SK-N-SH treated with all-trans-retinoic acid at 6 μM for 48 hours (cell line): ENCODE measurements around the gene LYRM7.
"Not testable (repeated sequence)": the region's sequence is repeated elsewhere in the genome, so short reads cannot be mapped to it uniquely, and the experiment has no call there.

Experiments
- ATAC-seq: fragments of 200-7000 bp; cut with Tn5 transposase; 3 replicates; pipeline ENCODE4 v1.9.1; 2020; ENCODE audit warnings: mild to moderate bottlenecking, moderate library complexity
- ARNTL ChIP-seq: fragments of 450-650 bp; formaldehyde crosslinking; IDR thresholded peaks from 2 replicates; pipeline ENCODE4 v1.5.0; 2020; ENCODE audit warnings: low read depth, mild to moderate bottlenecking, moderate library complexity, borderline replicate concordance
- BACH2 ChIP-seq: fragments of 250-450 bp; sonication (Bioruptor Pico); IDR thresholded peaks from 2 replicates; pipeline ENCODE4 v1.9.0; 2021; ENCODE audit warnings: mild to moderate bottlenecking, borderline replicate concordance
- CSDC2 ChIP-seq: fragments of 250-450 bp; sonication (Bioruptor Pico); IDR thresholded peaks from 2 replicates; pipeline ENCODE4 v1.5.0; 2020; ENCODE audit warnings: mild to moderate bottlenecking, moderate library complexity
- GLIS3 ChIP-seq: fragments of 250-450 bp; sonication (Bioruptor Pico); IDR thresholded peaks from 2 replicates; pipeline ENCODE4 v1.5.0; 2020; ENCODE audit warnings: mild to moderate bottlenecking, moderate library complexity
- ISL1 ChIP-seq: fragments of 250-450 bp; sonication (Bioruptor Pico); IDR thresholded peaks from 2 replicates; pipeline ENCODE4 v2.1.2; 2022; ENCODE audit warnings: mild to moderate bottlenecking, moderate library complexity
- RARB ChIP-seq: fragments of 250-450 bp; sonication (Bioruptor Pico); IDR thresholded peaks from 2 replicates; pipeline ENCODE4 v1.8.0; 2021; ENCODE audit warnings: mild to moderate bottlenecking, moderate library complexity
- TCF4 ChIP-seq: fragments of 250-450 bp; sonication (Bioruptor Pico); IDR thresholded peaks from 2 replicates; pipeline ENCODE4 v1.8.0; 2021; ENCODE audit warnings: mild to moderate bottlenecking, moderate library complexity, borderline replicate concordance
- ZC3H10 ChIP-seq: fragments of 250-450 bp; sonication (Bioruptor Pico); IDR thresholded peaks from 2 replicates; pipeline ENCODE4 v1.5.1; 2021; ENCODE audit warnings: mild to moderate bottlenecking, moderate library complexity
- ZFP3 ChIP-seq: fragments of 250-450 bp; sonication (Bioruptor Pico); IDR thresholded peaks from 2 replicates; pipeline ENCODE4 v1.5.0; 2020; ENCODE audit warnings: mild to moderate bottlenecking, moderate library complexity
- ZNF8 ChIP-seq: fragments of 450-650 bp; formaldehyde crosslinking; IDR thresholded peaks from 2 replicates; pipeline ENCODE4 v1.5.0; 2020; ENCODE audit warnings: mild to moderate bottlenecking, moderate library complexity
- TF ChIP-seq, protein P1 (sequence below): fragments of 250-450 bp; sonication (Bioruptor Pico); IDR thresholded peaks from 2 replicates; pipeline ENCODE4 v1.5.1; 2021; ENCODE audit warnings: mild to moderate bottlenecking, moderate library complexity

The LYRM7 gene

DNA sequence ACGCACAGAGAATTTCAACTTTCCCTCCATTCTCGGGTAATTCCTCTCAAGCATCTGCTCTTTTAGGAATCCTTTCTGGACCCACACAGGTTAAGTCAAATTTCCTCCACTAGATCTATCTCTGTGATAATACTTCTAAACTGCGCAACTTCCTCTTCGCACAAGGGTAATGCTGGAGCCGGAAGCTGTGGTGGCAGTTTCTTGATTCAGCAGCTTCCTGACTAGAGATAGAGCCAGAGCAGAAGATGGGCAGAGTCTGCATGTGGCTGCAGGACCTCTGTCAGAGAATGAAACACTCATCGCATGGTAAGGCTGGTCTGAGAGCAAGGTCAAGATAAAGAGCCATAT lies 82.1 kb downstream of the LYRM7 start (continued):
- TF ChIP-seq, protein P1, sequence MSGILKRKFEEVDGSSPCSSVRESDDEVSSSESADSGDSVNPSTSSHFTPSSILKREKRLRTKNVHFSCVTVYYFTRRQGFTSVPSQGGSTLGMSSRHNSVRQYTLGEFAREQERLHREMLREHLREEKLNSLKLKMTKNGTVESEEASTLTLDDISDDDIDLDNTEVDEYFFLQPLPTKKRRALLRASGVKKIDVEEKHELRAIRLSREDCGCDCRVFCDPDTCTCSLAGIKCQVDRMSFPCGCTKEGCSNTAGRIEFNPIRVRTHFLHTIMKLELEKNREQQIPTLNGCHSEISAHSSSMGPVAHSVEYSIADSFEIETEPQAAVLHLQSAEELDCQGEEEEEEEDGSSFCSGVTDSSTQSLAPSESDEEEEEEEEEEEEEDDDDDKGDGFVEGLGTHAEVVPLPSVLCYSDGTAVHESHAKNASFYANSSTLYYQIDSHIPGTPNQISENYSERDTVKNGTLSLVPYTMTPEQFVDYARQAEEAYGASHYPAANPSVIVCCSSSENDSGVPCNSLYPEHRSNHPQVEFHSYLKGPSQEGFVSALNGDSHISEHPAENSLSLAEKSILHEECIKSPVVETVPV = no peak
- TF ChIP-seq ISL1 (CRISPR knock-in tag) (no peak), CSDC2 (CRISPR knock-in tag) (no peak), BACH2 (no peak), ZC3H10 (no peak), ZFP3 (CRISPR knock-in tag) (no peak), ARNTL (CRISPR knock-in tag) (no peak), GLIS3 (no peak), ZNF8 (CRISPR knock-in tag) (no peak)

DNA sequence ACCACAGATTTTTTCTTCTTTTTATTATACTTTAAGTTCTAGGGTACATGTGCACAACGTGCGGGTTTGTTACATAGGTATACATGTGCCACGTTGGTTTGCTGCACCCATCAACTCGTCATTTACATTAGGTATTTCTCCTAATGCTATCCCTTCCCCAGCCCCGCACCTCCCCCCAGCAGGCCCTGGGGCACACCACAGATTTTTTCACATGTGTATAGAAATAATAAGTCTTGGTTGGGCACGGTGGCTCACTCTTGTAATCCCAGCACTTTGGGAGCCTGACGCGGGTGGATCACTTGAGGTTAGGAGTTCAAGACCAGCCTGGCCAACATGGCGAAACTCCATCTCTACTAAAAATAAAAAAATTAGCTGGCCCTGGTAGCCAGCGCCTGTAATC lies 83.3 kb downstream of the LYRM7 start:
- ATAC-seq = not testable (repeated sequence)

DNA sequence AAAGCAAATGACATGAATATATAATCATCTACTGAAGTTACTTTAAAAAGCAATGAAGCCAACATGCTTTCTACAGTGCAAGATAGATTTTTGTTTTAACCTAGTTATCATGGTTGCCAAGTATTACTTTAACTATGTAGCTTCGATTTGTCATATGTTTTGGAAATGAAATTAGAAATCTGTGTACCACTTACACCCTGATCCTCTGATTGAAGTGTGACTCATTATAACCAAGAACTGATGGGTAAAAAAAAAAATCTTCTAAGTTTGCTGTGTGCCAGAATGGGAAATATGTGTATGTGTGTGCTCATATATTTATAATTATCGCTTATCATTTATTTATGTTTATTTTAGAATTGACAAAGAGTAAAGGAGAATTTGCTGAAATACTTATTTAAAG lies 84.0 kb downstream of the LYRM7 start:
- TF ChIP-seq TCF4 (CRISPR knock-in tag) (no peak), RARB (CRISPR knock-in tag) (no peak)
- ATAC-seq = no peak
